Vagina (tissue), 2 donors: ENCODE results near the gene TMEM178B.
"Not testable (repeated sequence)": the region's sequence is repeated elsewhere in the genome, so short reads cannot be mapped to it uniquely, and the experiment has no call there.

ENCODE experiments used
- POLR2A ChIP-seq, 2 donors: fragments of 450-650 bp; IDR thresholded peaks; one replicate each; pipeline ENCODE4 v1.6.1; 2017; ENCODE audit warnings: antibody characterized with exemption in 2 of 2, mild to moderate bottlenecking in 2 of 2, moderate library complexity in 2 of 2
- TF ChIP-seq, protein P1 (sequence below), 3 experiments: fragments of 450-650 bp in 2 of 3; fragments of 200-600 bp in 1 of 3; sonication (generic) in 1 of 3; IDR thresholded peaks; one replicate each; pipeline ENCODE4 v1.5.1; 2017 to 2019; ENCODE audit warnings: antibody characterized with exemption in 3 of 3, mild to moderate bottlenecking in 2 of 3, moderate library complexity in 2 of 3

DNA sequence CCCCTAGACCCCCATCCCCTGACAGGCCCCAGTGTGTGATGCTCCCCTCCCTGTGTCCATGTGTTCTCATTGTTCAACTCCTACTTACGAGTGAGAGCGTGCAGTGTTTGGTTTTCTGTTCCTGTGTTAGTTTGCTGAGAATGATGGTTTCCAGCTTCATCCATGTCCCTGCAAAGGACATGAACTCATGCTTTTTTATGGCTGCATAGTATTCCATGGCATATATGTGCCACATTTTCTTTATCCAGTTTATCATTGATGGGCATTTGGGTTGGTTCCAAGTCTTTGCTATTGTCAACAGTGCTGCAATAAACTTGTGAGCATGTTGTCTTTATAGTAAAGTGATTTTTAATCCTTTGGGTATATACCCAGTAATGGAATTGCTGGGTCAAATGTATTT lies 42.8 kb downstream of the TMEM178B start:
- TF ChIP-seq, protein P1, sequence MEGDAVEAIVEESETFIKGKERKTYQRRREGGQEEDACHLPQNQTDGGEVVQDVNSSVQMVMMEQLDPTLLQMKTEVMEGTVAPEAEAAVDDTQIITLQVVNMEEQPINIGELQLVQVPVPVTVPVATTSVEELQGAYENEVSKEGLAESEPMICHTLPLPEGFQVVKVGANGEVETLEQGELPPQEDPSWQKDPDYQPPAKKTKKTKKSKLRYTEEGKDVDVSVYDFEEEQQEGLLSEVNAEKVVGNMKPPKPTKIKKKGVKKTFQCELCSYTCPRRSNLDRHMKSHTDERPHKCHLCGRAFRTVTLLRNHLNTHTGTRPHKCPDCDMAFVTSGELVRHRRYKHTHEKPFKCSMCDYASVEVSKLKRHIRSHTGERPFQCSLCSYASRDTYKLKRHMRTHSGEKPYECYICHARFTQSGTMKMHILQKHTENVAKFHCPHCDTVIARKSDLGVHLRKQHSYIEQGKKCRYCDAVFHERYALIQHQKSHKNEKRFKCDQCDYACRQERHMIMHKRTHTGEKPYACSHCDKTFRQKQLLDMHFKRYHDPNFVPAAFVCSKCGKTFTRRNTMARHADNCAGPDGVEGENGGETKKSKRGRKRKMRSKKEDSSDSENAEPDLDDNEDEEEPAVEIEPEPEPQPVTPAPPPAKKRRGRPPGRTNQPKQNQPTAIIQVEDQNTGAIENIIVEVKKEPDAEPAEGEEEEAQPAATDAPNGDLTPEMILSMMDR (IDR thresholded peaks at IDR 0.05) = not testable (repeated sequence)
- not testable (repeated sequence) for TF ChIP-seq POLR2A (IDR thresholded peaks at IDR 0.05)
